Measurements from ENCODE around the gene CYP19A1.

The CYP19A1 gene

DNA sequence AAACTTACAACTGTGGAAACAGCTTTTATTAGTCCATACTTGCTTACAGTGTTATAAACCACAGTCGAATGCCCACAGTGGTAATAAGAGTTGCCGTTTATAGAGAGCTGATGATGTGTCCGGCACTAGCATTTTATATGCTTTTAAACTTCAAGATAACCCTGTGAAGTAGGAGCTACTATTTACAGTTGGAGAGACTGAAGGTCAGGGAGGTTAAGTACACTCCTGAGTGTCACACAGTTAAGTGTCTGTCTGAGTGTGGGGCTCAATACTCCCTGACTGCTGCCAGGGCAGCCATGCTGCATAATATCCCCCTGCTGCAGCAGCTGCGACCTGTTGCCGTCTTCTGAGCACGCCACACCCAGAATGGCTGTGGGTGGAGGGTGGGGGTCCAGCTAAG is 153.8 kb downstream of the CYP19A1 start:
- Histone ChIP-seq H3K4me3 (ENCODE audit: low read depth, low read length) (no peak overlapping the region), H3K27ac (no peak overlapping the region), H3K27me3 (replicated peaks) (no peaks in the 10 kb centered on the region), H3K36me3 (replicated peaks) (no peaks in the 10 kb centered on the region)
- DNase-seq = no peak
- TF ChIP-seq CTCF (IDR thresholded peaks at IDR 0.05; ENCODE audit: low read depth, low read length, missing control alignments) = no peak
- in situ Hi-C loops (cut with HindIII; ENCODE audit: low pct_ligation_motif_present, low sequenced_read_pairs) = no loop called here

- no peak overlapping the region for H3K27ac ChIP-seq
- no peaks in the 10 kb centered on the region for H3K27me3 ChIP-seq (replicated peaks)
- no peak for TF ChIP-seq CTCF (IDR thresholded peaks at IDR 0.05; ENCODE audit: low read depth, low read length, missing control alignments)
- no peak overlapping the region for H3K4me3 ChIP-seq (ENCODE audit: low read depth, low read length)
- H3K36me3 ChIP-seq (replicated peaks) = no peaks in the 10 kb centered on the region
- DNase-seq = no peak
- in situ Hi-C loops (cut with HindIII; ENCODE audit: low pct_ligation_motif_present, low sequenced_read_pairs) = no loop called here
Measured at GRCh38 chr15:51183076-51183475, 155.3 kb downstream of the CYP19A1 start.

DNA sequence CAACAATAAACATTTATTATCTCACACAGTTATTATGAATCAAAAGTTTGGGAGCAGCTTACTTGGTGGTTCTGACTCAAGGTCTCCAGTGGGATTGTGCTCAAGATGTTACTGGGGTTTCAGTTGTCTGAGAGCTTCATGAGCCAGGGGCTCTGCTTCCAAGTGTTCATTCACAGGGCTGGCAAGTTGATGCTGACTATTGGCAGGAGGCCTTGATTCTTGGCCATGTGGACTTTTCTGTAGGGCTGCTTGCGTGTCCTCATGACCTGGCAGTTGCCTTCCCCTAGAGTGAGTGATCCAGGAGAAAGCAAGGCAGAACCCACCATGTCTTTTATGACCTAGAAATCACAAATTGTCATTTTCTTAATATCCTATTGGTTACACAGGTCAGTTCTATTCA is 156.5 kb downstream of the CYP19A1 start:
- Histone ChIP-seq H3K27ac (no peak overlapping the region), H3K27me3 (replicated peaks) (no peaks in the 10 kb centered on the region), H3K4me3 (ENCODE audit: low read depth, low read length) (no peak overlapping the region), H3K36me3 (replicated peaks) (no peaks in the 10 kb centered on the region)
- no peak for DNase-seq
- no peak for TF ChIP-seq CTCF (IDR thresholded peaks at IDR 0.05; ENCODE audit: low read depth, low read length, missing control alignments)
- in situ Hi-C loops (cut with HindIII; ENCODE audit: low pct_ligation_motif_present, low sequenced_read_pairs) = no loop called here

DNA sequence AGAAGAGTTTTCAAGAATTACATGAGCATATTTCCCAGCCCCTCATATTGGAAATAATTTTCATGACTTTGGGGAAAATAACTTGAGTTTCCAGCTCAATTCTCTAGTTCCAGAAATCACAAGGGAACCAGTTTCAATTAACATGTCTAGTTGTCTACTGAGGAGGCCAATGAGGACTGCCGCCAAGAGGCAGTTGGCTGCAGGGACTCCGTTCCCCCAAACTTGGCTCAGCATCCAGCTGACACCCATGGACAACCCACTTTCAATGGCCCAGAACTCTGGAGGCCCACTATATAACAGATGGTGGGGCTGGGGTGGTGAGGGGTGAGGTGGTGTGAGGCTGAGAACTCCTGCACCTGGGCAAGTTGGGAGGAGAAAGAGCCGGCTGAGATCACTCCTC is 157.2 kb downstream of the CYP19A1 start:
- no peak overlapping the region for H3K4me3 ChIP-seq (ENCODE audit: low read depth, low read length)
- TF ChIP-seq CTCF (IDR thresholded peaks at IDR 0.05; ENCODE audit: low read depth, low read length, missing control alignments) = no peak
- in situ Hi-C loops (cut with HindIII; ENCODE audit: low pct_ligation_motif_present, low sequenced_read_pairs) = no loop called here
- H3K36me3 ChIP-seq (replicated peaks) = no peaks in the 10 kb centered on the region
- DNase-seq = no peak
- H3K27me3 ChIP-seq (replicated peaks) = no peaks in the 10 kb centered on the region
- no peak overlapping the region for H3K27ac ChIP-seq

DNA sequence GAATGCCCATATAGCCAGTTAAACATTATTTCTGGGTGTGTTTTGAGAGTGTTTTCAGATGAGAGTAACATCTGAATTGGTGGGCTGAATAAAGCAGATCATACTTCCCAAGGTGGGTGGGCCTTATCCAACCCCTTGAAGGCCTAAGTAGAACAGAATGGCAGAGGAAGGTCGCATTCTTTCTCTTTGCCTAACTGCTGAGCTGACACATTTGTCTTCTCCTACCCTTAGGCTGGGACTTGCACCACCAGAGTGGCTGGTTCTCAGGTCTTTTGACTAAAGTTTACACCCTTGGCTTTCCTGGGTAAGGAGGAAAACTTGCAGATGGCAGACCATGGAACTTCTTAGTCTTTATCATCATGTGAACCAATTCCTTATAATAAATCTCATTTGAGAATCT is 157.9 kb downstream of the CYP19A1 start:
- no peak for DNase-seq
- in situ Hi-C loops (cut with HindIII; ENCODE audit: low pct_ligation_motif_present, low sequenced_read_pairs) = no loop called here
- no peaks in the 10 kb centered on the region for H3K27me3 ChIP-seq (replicated peaks)
- H3K27ac ChIP-seq = no peak overlapping the region
- TF ChIP-seq CTCF (IDR thresholded peaks at IDR 0.05; ENCODE audit: low read depth, low read length, missing control alignments) = no peak
- no peaks in the 10 kb centered on the region for H3K36me3 ChIP-seq (replicated peaks)
- no peak overlapping the region for H3K4me3 ChIP-seq (ENCODE audit: low read depth, low read length)

DNA sequence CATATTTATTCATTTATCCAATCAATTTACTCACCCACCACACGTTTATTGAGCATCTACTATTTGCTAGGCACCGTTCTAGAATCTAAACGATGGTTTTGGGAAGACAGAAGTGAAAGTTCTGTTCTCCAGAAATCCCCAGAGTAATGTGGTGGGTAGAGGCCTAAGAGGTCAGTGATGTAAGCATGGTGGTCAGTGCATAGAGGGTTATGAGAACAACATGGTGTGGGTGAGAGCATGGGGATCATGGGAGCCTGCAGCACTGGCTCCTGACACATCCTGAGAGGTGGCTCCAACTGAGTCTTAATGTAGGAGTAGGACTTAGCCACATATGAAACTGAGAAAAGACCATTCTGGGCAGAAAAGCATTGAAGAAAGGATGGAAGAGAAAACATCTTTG is 158.4 kb downstream of the CYP19A1 start:
- TF ChIP-seq CTCF (IDR thresholded peaks at IDR 0.05; ENCODE audit: low read depth, low read length, missing control alignments) = no peak
- no peak for DNase-seq
- Histone ChIP-seq H3K27me3 (replicated peaks) (no peaks in the 10 kb centered on the region), H3K36me3 (replicated peaks) (no peaks in the 10 kb centered on the region), H3K27ac (no peak overlapping the region), H3K4me3 (ENCODE audit: low read depth, low read length) (no peak overlapping the region)
- in situ Hi-C loops (cut with HindIII; ENCODE audit: low pct_ligation_motif_present, low sequenced_read_pairs) = no loop called here

All from brain microvascular endothelial cell (primary cell).